Kidney epithelial cell (primary cell): ENCODE results near the gene GJA3. TPM values are rescaled to one million over a fixed set of nuclear protein-coding genes. Genes with fewer than 3 reads are reported as not detected.

ENCODE experiments used
- DNase-seq: peaks from one replicate; pipeline ENCODE4 v3.0.0-alpha.2; 2010; ENCODE audit warnings: low read depth
- H3K27me3 ChIP-seq: 2 replicates; pipeline ENCODE4 v1.6.0; 2011; ENCODE audit warnings: low read length; ENCODE audit not compliant: control insufficient read depth, insufficient read depth
- H3K36me3 ChIP-seq: 2 replicates; pipeline ENCODE4 v1.5.1; 2011; ENCODE audit warnings: low read length; ENCODE audit not compliant: control insufficient read depth, insufficient read depth
- H3K4me3 ChIP-seq: 2 replicates; pipeline ENCODE4 v1.5.1; 2011; ENCODE audit warnings: low read depth, mild to moderate bottlenecking, control low read depth, low read length
- CTCF ChIP-seq: IDR thresholded peaks from 2 replicates; pipeline ENCODE4 v1.5.1; 2011; ENCODE audit warnings: mild to moderate bottlenecking, moderate library complexity, low read length, control low read depth, inconsistent platforms; ENCODE audit not compliant: insufficient read depth, poor library complexity, severe bottlenecking
- total RNA-seq: library from RNA; depleted of rRNA; stranded (reverse); fragments of >200 nt; gene quantifications from 2 replicates; pipeline ENCODE4 v1.2.3, GENCODE V29; 2015

Gene GJA3
- total RNA-seq, 1 donor from 2014 or later = 1.0 TPM

GRCh38 chr13:20177049-20177831 is 16.4 kb upstream of the GJA3 start:
- DNase-seq = no peak
- Histone ChIP-seq H3K4me3 (no peak overlapping the region), H3K36me3 (no peaks in the 10 kb centered on the region), H3K27me3 (peaks cover 12% of the 10 kb centered on the region)
- TF ChIP-seq CTCF = no peak

GRCh38 chr13:20175907-20176652 is 15.2 kb upstream of the GJA3 start:
- Histone ChIP-seq H3K36me3 (no peaks in the 10 kb centered on the region), H3K4me3 (no peak overlapping the region), H3K27me3 (peaks cover 12% of the 10 kb centered on the region)
- DNase-seq = no peak
- TF ChIP-seq CTCF = no peak

GRCh38 chr13:20175406-20175794 is 14.5 kb upstream of the GJA3 start:
- DNase-seq = no peak
- Histone ChIP-seq H3K27me3 (peaks cover 12% of the 10 kb centered on the region), H3K36me3 (no peaks in the 10 kb centered on the region), H3K4me3 (no peak overlapping the region)
- no peak for TF ChIP-seq CTCF

GRCh38 chr13:20174656-20175405 is 14.0 kb upstream of the GJA3 start:
- DNase-seq = peak; percentile 92
- Histone ChIP-seq H3K36me3 (no peaks in the 10 kb centered on the region), H3K4me3 (no peak overlapping the region), H3K27me3 (peaks cover 12% of the 10 kb centered on the region)
- TF ChIP-seq CTCF = no peak

- DNase-seq = no peak
- Histone ChIP-seq H3K36me3 (no peaks in the 10 kb centered on the region), H3K27me3 (peaks cover 12% of the 10 kb centered on the region), H3K4me3 (no peak overlapping the region)
- TF ChIP-seq CTCF = no peak
Observed at GRCh38 chr13:20173116-20173746, 12.4 kb upstream of the GJA3 start.
